ENCODE data around the gene COL4A4.

DNA sequence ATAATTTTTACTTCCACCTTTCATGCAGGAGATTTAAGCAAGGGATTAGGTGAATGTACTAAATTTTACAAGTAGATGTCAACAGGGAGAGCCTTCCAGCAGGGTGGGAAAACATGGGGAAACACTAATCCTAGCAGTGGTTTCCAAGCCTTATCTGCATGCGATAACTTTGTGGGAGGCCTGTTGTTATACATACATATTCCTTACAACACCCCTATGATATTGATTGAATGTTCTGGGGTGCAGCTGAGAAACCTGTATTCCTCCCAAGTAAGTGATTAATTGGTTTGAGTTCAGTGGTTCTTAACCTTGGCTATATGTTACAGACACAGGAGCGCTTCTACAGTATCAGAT is 65.9 kb downstream of the COL4A4 start:
- TF ChIP-seq, protein P1, sequence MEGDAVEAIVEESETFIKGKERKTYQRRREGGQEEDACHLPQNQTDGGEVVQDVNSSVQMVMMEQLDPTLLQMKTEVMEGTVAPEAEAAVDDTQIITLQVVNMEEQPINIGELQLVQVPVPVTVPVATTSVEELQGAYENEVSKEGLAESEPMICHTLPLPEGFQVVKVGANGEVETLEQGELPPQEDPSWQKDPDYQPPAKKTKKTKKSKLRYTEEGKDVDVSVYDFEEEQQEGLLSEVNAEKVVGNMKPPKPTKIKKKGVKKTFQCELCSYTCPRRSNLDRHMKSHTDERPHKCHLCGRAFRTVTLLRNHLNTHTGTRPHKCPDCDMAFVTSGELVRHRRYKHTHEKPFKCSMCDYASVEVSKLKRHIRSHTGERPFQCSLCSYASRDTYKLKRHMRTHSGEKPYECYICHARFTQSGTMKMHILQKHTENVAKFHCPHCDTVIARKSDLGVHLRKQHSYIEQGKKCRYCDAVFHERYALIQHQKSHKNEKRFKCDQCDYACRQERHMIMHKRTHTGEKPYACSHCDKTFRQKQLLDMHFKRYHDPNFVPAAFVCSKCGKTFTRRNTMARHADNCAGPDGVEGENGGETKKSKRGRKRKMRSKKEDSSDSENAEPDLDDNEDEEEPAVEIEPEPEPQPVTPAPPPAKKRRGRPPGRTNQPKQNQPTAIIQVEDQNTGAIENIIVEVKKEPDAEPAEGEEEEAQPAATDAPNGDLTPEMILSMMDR (IDR thresholded peaks at IDR 0.05), result no peak
- no peak for TF ChIP-seq POLR2AphosphoS5 (IDR thresholded peaks at IDR 0.05)
- TF ChIP-seq POLR2A (IDR thresholded peaks at IDR 0.05), result no peak
